ENCODE data around the gene BCAS4.

- TF ChIP-seq CTCF (IDR thresholded peaks at IDR 0.05; ENCODE audit: insufficient read depth, low read depth, low read length) (no peak), EZH2 (IDR thresholded peaks at IDR 0.05; ENCODE audit: insufficient read depth, low read length) (no peak)
These were observed 100.4 kb downstream of the BCAS4 start for GRCh38 chr20:50895111-50895830.
